A673 (cell line): ENCODE data around the gene RBSN.

Experiments
- CTCF ChIP-seq: fragments of 300-800, 200-600 bp; sonication (generic); conservative IDR thresholded peaks from 2 replicates; pipeline ENCODE4 v1.5.1; 2017; ENCODE audit warnings: low read depth, mild to moderate bottlenecking, antibody characterized with exemption, low read length, moderate library complexity, mixed read lengths
- EZH2 ChIP-seq: fragments of 200-600 bp; sonication (generic); IDR thresholded peaks from 2 replicates; pipeline ENCODE4 v1.6.1; 2017; ENCODE audit warnings: borderline replicate concordance, low read depth, mild to moderate bottlenecking, mixed read lengths, antibody characterized with exemption, low read length; ENCODE audit not compliant: poor library complexity, severe bottlenecking

- TF ChIP-seq CTCF (no peak), EZH2 (no peak)
Measured at GRCh38 chr3:15108869-15109268, 9.9 kb upstream of the RBSN start.
